ENCODE data around the gene XIRP1.

The XIRP1 gene

GRCh38 chr3:39210078-39210477 is 17.7 kb upstream of the XIRP1 start:
- no peak for DNase-seq (ENCODE audit: low spot score)

GRCh38 chr3:39209329-39209970 is 17.1 kb upstream of the XIRP1 start:
- DNase-seq (ENCODE audit: low spot score), result no peak

GRCh38 chr3:39208463-39209055 is 16.2 kb upstream of the XIRP1 start:
- DNase-seq (ENCODE audit: low spot score), result peak; percentile 60

GRCh38 chr3:39207361-39208186 is 15.2 kb upstream of the XIRP1 start:
- no peak for DNase-seq (ENCODE audit: low spot score)

GRCh38 chr3:39205919-39206516 is 13.6 kb upstream of the XIRP1 start:
- no peak for DNase-seq (ENCODE audit: low spot score)

GRCh38 chr3:39205131-39205530 is 12.7 kb upstream of the XIRP1 start:
- no peak for DNase-seq (ENCODE audit: low spot score)

- DNase-seq (ENCODE audit: low spot score), result no peak
Measured at GRCh38 chr3:39203860-39204259, 11.5 kb upstream of the XIRP1 start.

GRCh38 chr3:39203402-39203801 is 11.0 kb upstream of the XIRP1 start:
- no peak for DNase-seq (ENCODE audit: low spot score)

- DNase-seq (ENCODE audit: low spot score), result no peak
Measured at GRCh38 chr3:39202094-39202493, 9.7 kb upstream of the XIRP1 start.

- DNase-seq (ENCODE audit: low spot score), result peak; percentile 82
Measured at GRCh38 chr3:39196671-39197356, 4.4 kb upstream of the XIRP1 start.

GRCh38 chr3:39196034-39196433 is 3.6 kb upstream of the XIRP1 start:
- DNase-seq (ENCODE audit: low spot score), result no peak

GRCh38 chr3:39193391-39193790 is 996 bp upstream of the XIRP1 start:
- DNase-seq (ENCODE audit: low spot score), result no peak

- DNase-seq (ENCODE audit: low spot score), result no peak
Measured at GRCh38 chr3:39191773-39192172, 622 bp downstream of the XIRP1 start.

- DNase-seq (ENCODE audit: low spot score), result no peak
Measured at GRCh38 chr3:39191111-39191510, 1.3 kb downstream of the XIRP1 start.

GRCh38 chr3:39190281-39191025 is 1.9 kb downstream of the XIRP1 start:
- no peak for DNase-seq (ENCODE audit: low spot score)

GRCh38 chr3:39189959-39190269 is 2.5 kb downstream of the XIRP1 start:
- DNase-seq (ENCODE audit: low spot score), result peak; percentile 86

GRCh38 chr3:39189150-39189958 is 3.0 kb downstream of the XIRP1 start:
- DNase-seq (ENCODE audit: low spot score), result no peak

GRCh38 chr3:39188271-39189149 is 3.9 kb downstream of the XIRP1 start:
- DNase-seq (ENCODE audit: low spot score), result peak; percentile 79

GRCh38 chr3:39187372-39188155 is 4.8 kb downstream of the XIRP1 start:
- no peak for DNase-seq (ENCODE audit: low spot score)

Measured in cerebellar cortex (tissue), 1 donor.